GM19025 (cell line): Measurements from ENCODE around the gene RNF34.
"Not testable (repeated sequence)": the region's sequence is repeated elsewhere in the genome, so short reads cannot be mapped to it uniquely, and the experiment has no call there.

Experiments used
- ATAC-seq: cut with Tn5 transposase; IDR thresholded peaks from one replicate; pipeline ENCODE4 v1.9.1; 2021; ENCODE audit warnings: mild to moderate bottlenecking, low read depth, moderate library complexity; ENCODE audit not compliant: unreplicated experiment

RNF34 gene

GRCh38 chr12:121399391-121400331, at the start of gene RNF34:
Gene RNF34 (plus strand): TSS chr12:121400118. CDS start chr12:121400213, 95 bp downstream.
- peak; percentile 90 for ATAC-seq

GRCh38 chr12:121351820-121352681, 47.9 kb upstream of the RNF34 start, which contains the start of gene ANAPC5:
Gene ANAPC5 (minus strand): TSS chr12:121352411. CDS start chr12:121352340, 71 bp downstream.
- peak; percentile 98 for ATAC-seq

- no peak for ATAC-seq
Measured at GRCh38 chr12:121352682-121353018, 47.3 kb upstream of the RNF34 start.

- ATAC-seq, result no peak
Measured at GRCh38 chr12:121355818-121356217, 44.1 kb upstream of the RNF34 start.

- no peak for ATAC-seq
Measured at GRCh38 chr12:121356657-121357056, 43.3 kb upstream of the RNF34 start.

- no peak for ATAC-seq
Measured at GRCh38 chr12:121357331-121357730, 42.6 kb upstream of the RNF34 start.

GRCh38 chr12:121358073-121358472, 41.8 kb upstream of the RNF34 start:
- ATAC-seq, result no peak

GRCh38 chr12:121364683-121365121, 35.2 kb upstream of the RNF34 start:
- no peak for ATAC-seq

GRCh38 chr12:121365416-121366062, 34.4 kb upstream of the RNF34 start:
- ATAC-seq, result no peak

GRCh38 chr12:121366063-121366459, 33.9 kb upstream of the RNF34 start:
- ATAC-seq, result no peak

GRCh38 chr12:121371404-121371803, 28.5 kb upstream of the RNF34 start:
- no peak for ATAC-seq

- ATAC-seq, result no peak
Measured at GRCh38 chr12:121373755-121374154, 26.2 kb upstream of the RNF34 start.

- ATAC-seq, result not testable (repeated sequence)
Measured at GRCh38 chr12:121374336-121374735, 25.6 kb upstream of the RNF34 start.

- ATAC-seq, result not testable (repeated sequence)
Measured at GRCh38 chr12:121374945-121375584, 24.9 kb upstream of the RNF34 start.

- no peak for ATAC-seq
Measured at GRCh38 chr12:121376754-121377697, 22.9 kb upstream of the RNF34 start.

GRCh38 chr12:121378736-121379135, 21.2 kb upstream of the RNF34 start:
- no peak for ATAC-seq

- no peak for ATAC-seq
Measured at GRCh38 chr12:121379945-121380344, 20.0 kb upstream of the RNF34 start.

GRCh38 chr12:121383601-121384021, 16.3 kb upstream of the RNF34 start:
- no peak for ATAC-seq

GRCh38 chr12:121384891-121385290, 15.0 kb upstream of the RNF34 start:
- not testable (repeated sequence) for ATAC-seq
